Neural cell (in vitro differentiated cells): ENCODE results near the gene CMTM8.

ENCODE experiments used
- CTCF ChIP-seq: fragments of 450-650 bp; IDR thresholded peaks from 2 replicates; pipeline ENCODE4 v1.5.1; 2014; ENCODE audit warnings: antibody characterized with exemption, mild to moderate bottlenecking, moderate library complexity; ENCODE audit not compliant: poor library complexity, severe bottlenecking
- EP300 ChIP-seq: fragments of 450-650 bp; conservative IDR thresholded peaks from 2 replicates; pipeline ENCODE4 v1.6.1; 2014; ENCODE audit warnings: antibody characterized with exemption, mild to moderate bottlenecking, moderate library complexity; ENCODE audit not compliant: poor library complexity, severe bottlenecking
- EZH2 ChIP-seq: fragments of 200-600, 300-800 bp; shearing (Covaris generic), sonication (generic); IDR thresholded peaks from 2 replicates; pipeline ENCODE4 v1.6.1; 2014; ENCODE audit warnings: antibody characterized with exemption, low read length, borderline replicate concordance, mild to moderate bottlenecking; ENCODE audit not compliant: insufficient read depth, poor library complexity, severe bottlenecking
- MXI1 ChIP-seq: fragments of 450-650 bp; conservative IDR thresholded peaks from 2 replicates; pipeline ENCODE4 v1.6.1; 2014; ENCODE audit warnings: antibody characterized with exemption, mild to moderate bottlenecking; ENCODE audit not compliant: poor library complexity, severe bottlenecking
- POLR2AphosphoS5 ChIP-seq: IDR thresholded peaks from 2 replicates; pipeline ENCODE4 v1.6.1; 2012
- RAD21 ChIP-seq: fragments of 450-650 bp; conservative IDR thresholded peaks from 2 replicates; pipeline ENCODE4 v1.6.1; 2014; ENCODE audit warnings: antibody characterized with exemption, mild to moderate bottlenecking, moderate library complexity
- REST ChIP-seq: IDR thresholded peaks from 2 replicates; pipeline ENCODE4 v1.6.1; 2012; ENCODE audit warnings: borderline replicate concordance
- TAF1 ChIP-seq: IDR thresholded peaks from 2 replicates; pipeline ENCODE4 v1.6.1; 2012; ENCODE audit warnings: low read depth

GRCh38 chr3:32366638-32367397 is 128.3 kb downstream of the CMTM8 start:
- TF ChIP-seq POLR2AphosphoS5 (no peak), CTCF (no peak), TAF1 (no peak), EZH2 (no peak), EP300 (no peak), RAD21 (no peak), MXI1 (no peak), REST (no peak)
